Measurements from ENCODE around the gene PEX6. TPM values are rescaled to one million over a fixed set of nuclear protein-coding genes. Genes with fewer than 3 reads are reported as not detected.

Gene PEX6
- total and polyA plus RNA-seq, 2 of the 13 experiments (the other 11 are each of a cell fraction or from before 2014, with no cell fraction given) = 5.1 to 6.7 TPM

- TF ChIP-seq DMTF1 (CRISPR knock-in tag; IDR thresholded peaks at IDR 0.05) = peak; percentile 93; the same call in 1 of the 2 replicates
- TF ChIP-seq ZNF124 (CRISPR knock-in tag; IDR thresholded peaks at IDR 0.05) = peak; percentile 97
- no peak for TF ChIP-seq FIP1L1 (IDR thresholded peaks at IDR 0.05; ENCODE audit: borderline replicate concordance, insufficient read depth, low read depth, low read length)
- peak; percentile 74 for TF ChIP-seq TAF15 (IDR thresholded peaks at IDR 0.05; ENCODE audit: low read depth, low read length, poor library complexity, severe bottlenecking)
- TF ChIP-seq TFDP1 (CRISPR knock-in tag; IDR thresholded peaks at IDR 0.05; ENCODE audit: borderline replicate concordance) = peak; percentile 100
- TF ChIP-seq AKNA (CRISPR knock-in tag; IDR thresholded peaks at IDR 0.05; ENCODE audit: borderline replicate concordance) = peak; percentile 69; the same call in 1 of the 2 replicates
- TF ChIP-seq ZEB1 (IDR thresholded peaks at IDR 0.05; ENCODE audit: insufficient replicate concordance, low read depth) = peak; percentile 52
- peak; percentile 93 for TF ChIP-seq ZNF616 (CRISPR knock-in tag; IDR thresholded peaks at IDR 0.05; ENCODE audit: low read depth)
- peak; percentile 72 for TF ChIP-seq USF2 (IDR thresholded peaks at IDR 0.05; ENCODE audit: low read depth, low read length)
- TF ChIP-seq USF2 (CRISPR knock-in tag; IDR thresholded peaks at IDR 0.05; ENCODE audit: borderline replicate concordance) = peak; percentile 87
- peak; percentile 98 for TF ChIP-seq ZNF343 (CRISPR knock-in tag; IDR thresholded peaks at IDR 0.05)
- TF ChIP-seq PAXIP1 (CRISPR knock-in tag; conservative IDR thresholded peaks at IDR 0.05) = peak; percentile 71
Measured at GRCh38 chr6:42928986-42929820, 49.8 kb downstream of the PEX6 start, which contains the start of gene CNPY3 (continued).

Data from HepG2 (cell line).